IMR-90 (cell line): Measurements from ENCODE around the gene RUNX1. TPM values are rescaled to one million over a fixed set of nuclear protein-coding genes. Genes with fewer than 3 reads are reported as not detected.

Experiments
- ATAC-seq: fragments of 200-7000 bp; cut with Tn5 transposase; 2 replicates; pipeline ENCODE4 v1.9.1; 2020; ENCODE audit warnings: low read depth, mild to moderate bottlenecking, moderate library complexity
- BruUV-seq: library from RNA; stranded (reverse); fragments of 400-500 nt; replicated peaks from 2 replicates; lab custom pipeline; 2021; lab: Mats Ljungman, UMichigan
- CTCF ChIA-PET: fragments of 300-600 bp; formaldehyde crosslinking; extraction: SDS; loops from one replicate; lab custom pipeline; 2021; ENCODE audit warnings: antibody characterized with exemption; lab: Yijun Ruan, JAX
- POLR2A ChIA-PET: fragments of 300-600 bp; sonication (Branson Sonifier 250); formaldehyde crosslinking; loops from one replicate; lab custom pipeline; 2022; ENCODE audit warnings: antibody characterized with exemption; ENCODE audit not compliant: unreplicated experiment; lab: Charles Lee
- DNase-seq: peaks from one replicate; pipeline ENCODE4 v3.0.0; 2013
- H2AFZ ChIP-seq: replicated peaks from 2 replicates; pipeline ENCODE3; 2013; ENCODE audit warnings: low read length, mild to moderate bottlenecking; ENCODE audit not compliant: poor library complexity
- H2AK5ac ChIP-seq: 2 replicates; pipeline ENCODE4 v1.6.1; 2013; ENCODE audit warnings: low read depth, low read length, inconsistent platforms
- H2AK9ac ChIP-seq: replicated peaks from 2 replicates; pipeline ENCODE3; 2013; ENCODE audit warnings: mild to moderate bottlenecking, low read depth, low read length, moderate library complexity; ENCODE audit not compliant: poor library complexity
- H2BK120ac ChIP-seq: 2 replicates; pipeline ENCODE4 v1.6.1; 2013; ENCODE audit warnings: low read depth, low read length, inconsistent platforms
- H2BK15ac ChIP-seq: 3 replicates; pipeline ENCODE4 v1.6.1; 2013; ENCODE audit warnings: low read depth, low read length, inconsistent platforms
- H2BK20ac ChIP-seq: 2 replicates; pipeline ENCODE4 v1.6.1; 2013; ENCODE audit warnings: low read depth, mild to moderate bottlenecking, inconsistent platforms, low read length, moderate library complexity
- H2BK5ac ChIP-seq: 2 replicates; pipeline ENCODE4 v1.6.1; 2013; ENCODE audit warnings: mild to moderate bottlenecking, low read depth, low read length, inconsistent platforms; ENCODE audit not compliant: poor library complexity, severe bottlenecking
- H3K14ac ChIP-seq: replicated peaks from 2 replicates; pipeline ENCODE4 v1.6.1; 2013; ENCODE audit warnings: low read depth, low read length, inconsistent platforms
- H3K18ac ChIP-seq: 2 replicates; pipeline ENCODE4 v1.6.1; 2013; ENCODE audit warnings: low read depth, low read length, control low read depth
- H3K23ac ChIP-seq: 2 replicates; pipeline ENCODE4 v1.6.1; 2013; ENCODE audit warnings: low read depth, low read length, inconsistent platforms
- H3K27ac ChIP-seq: 2 replicates; pipeline ENCODE4 v1.5.1; 2013; ENCODE audit warnings: mild to moderate bottlenecking, control low read depth, low read length; ENCODE audit not compliant: insufficient read depth
- H3K27me3 ChIP-seq: 2 replicates; pipeline ENCODE4 v1.6.1; 2013; ENCODE audit warnings: low read length; ENCODE audit not compliant: control insufficient read depth, insufficient read depth
- H3K36me3 ChIP-seq: 2 replicates; pipeline ENCODE4 v1.6.1; 2013; ENCODE audit warnings: low read length, mixed read lengths; ENCODE audit not compliant: control insufficient read depth, insufficient read depth
- H3K4ac ChIP-seq: 2 replicates; pipeline ENCODE4 v1.6.1; 2013; ENCODE audit warnings: low read depth, low read length, inconsistent platforms
- H3K4me1 ChIP-seq: 2 replicates; pipeline ENCODE4 v1.6.1; 2013; ENCODE audit warnings: low read length, mixed read lengths; ENCODE audit not compliant: control insufficient read depth, insufficient read depth
- H3K4me2 ChIP-seq: 2 replicates; pipeline ENCODE4 v1.6.1; 2013; ENCODE audit warnings: low read depth, mild to moderate bottlenecking, control low read depth, low read length, moderate library complexity
- H3K4me3 ChIP-seq: 2 replicates; pipeline ENCODE4 v1.5.1; 2013; ENCODE audit warnings: low read depth, mild to moderate bottlenecking, control low read depth, low read length, moderate library complexity; ENCODE audit not compliant: insufficient read depth
- H3K56ac ChIP-seq: 2 replicates; pipeline ENCODE4 v1.6.1; 2013; ENCODE audit warnings: low read length, inconsistent platforms; ENCODE audit not compliant: insufficient read depth; ENCODE audit errors: extremely low read depth
- H3K79me1 ChIP-seq, 2 experiments: 2 replicates each; pipeline ENCODE4 v1.6.1; 2013; ENCODE audit warnings: low read length in 2 of 2, inconsistent platforms in 1 of 2, low read depth in 1 of 2
- H3K9ac ChIP-seq: 2 replicates; pipeline ENCODE4 v1.6.1; 2013; ENCODE audit warnings: low read depth, low read length, control low read depth
- H3K9me1 ChIP-seq: 2 replicates; pipeline ENCODE4 v1.6.1; 2013; ENCODE audit warnings: low read length, inconsistent platforms; ENCODE audit not compliant: insufficient read depth
- H3K9me3 ChIP-seq: 2 replicates; pipeline ENCODE4 v1.6.1; 2013; ENCODE audit warnings: low read length; ENCODE audit not compliant: control insufficient read depth, insufficient read depth
- H4K20me1 ChIP-seq: 2 replicates; pipeline ENCODE4 v1.6.1; 2013; ENCODE audit warnings: low read length, inconsistent platforms; ENCODE audit not compliant: insufficient read depth
- H4K5ac ChIP-seq: 2 replicates; pipeline ENCODE4 v1.6.1; 2013; ENCODE audit warnings: mild to moderate bottlenecking, low read depth, low read length, control low read depth
- H4K8ac ChIP-seq, 2 experiments: 2 replicates each; pipeline ENCODE4 v1.6.1; 2013; ENCODE audit warnings: low read depth in 2 of 2, low read length in 2 of 2, control low read depth in 1 of 2, inconsistent platforms in 1 of 2
- H4K91ac ChIP-seq: 2 replicates; pipeline ENCODE4 v1.6.1; 2013; ENCODE audit warnings: low read depth, low read length, inconsistent platforms; ENCODE audit not compliant: insufficient read depth
- CHD1 ChIP-seq: IDR thresholded peaks from 2 replicates; pipeline ENCODE4 v1.6.1; 2012; ENCODE audit warnings: low read depth, low read length, improper control_type of control experiment
- POLR2A ChIP-seq: IDR thresholded peaks from 2 replicates; pipeline ENCODE4 v1.6.1; 2012; ENCODE audit warnings: mild to moderate bottlenecking, low read depth, low read length
- WGBS, 2 experiments: methylation state at CpG; one replicate each; pipeline versions ENCODE4 v1.1.5 to v1.1.7; 2013; ENCODE audit warnings: missing lambda C conversion rate in 2 of 2; ENCODE audit not compliant: insufficient read length in 1 of 2; ENCODE audit errors: extremely low coverage in 2 of 2; 5-methylcytosine and 5-hydroxymethylcytosine counted together
- dilution Hi-C: fragments of 300-500 bp; cut with HindIII; formaldehyde crosslinking; loops from one replicate; pipeline ENCODE4 v1.14.3; 2018; ENCODE audit warnings: low sequenced_read_pairs; ENCODE audit not compliant: unreplicated experiment
- in situ Hi-C: fragments of 300-500 bp; cut with MboI; formaldehyde crosslinking; loops from 3 replicates; pipeline ENCODE4 v1.14.3; 2019; ENCODE audit warnings: low sequenced_read_pairs, inconsistent platforms, mixed read lengths
- intact Hi-C: fragments of 100-400 bp; cut with micrococcal nuclease; formaldehyde crosslinking; loops from 2 replicates; pipeline ENCODE4 v1.10.0; 2022
- polyA plus RNA-seq, 3 experiments: library from polyadenylated mRNA; depleted of rRNA; stranded (reverse); fragments of >200 nt; gene quantifications; 2 replicates each; pipeline ENCODE4 v1.2.3, GENCODE V29; 2012; ENCODE audit warnings: low replicate concordance in 1 of 3
- total RNA-seq: library from RNA; depleted of rRNA; stranded (reverse); fragments of >200 nt; gene quantifications from 2 replicates; pipeline ENCODE4 v1.2.3, GENCODE V29; 2012

Gene RUNX1
- total and polyA plus RNA-seq, 2 of the 4 experiments (the other 2 are of a cell fraction): 34.5 to 56.5 TPM

DNA sequence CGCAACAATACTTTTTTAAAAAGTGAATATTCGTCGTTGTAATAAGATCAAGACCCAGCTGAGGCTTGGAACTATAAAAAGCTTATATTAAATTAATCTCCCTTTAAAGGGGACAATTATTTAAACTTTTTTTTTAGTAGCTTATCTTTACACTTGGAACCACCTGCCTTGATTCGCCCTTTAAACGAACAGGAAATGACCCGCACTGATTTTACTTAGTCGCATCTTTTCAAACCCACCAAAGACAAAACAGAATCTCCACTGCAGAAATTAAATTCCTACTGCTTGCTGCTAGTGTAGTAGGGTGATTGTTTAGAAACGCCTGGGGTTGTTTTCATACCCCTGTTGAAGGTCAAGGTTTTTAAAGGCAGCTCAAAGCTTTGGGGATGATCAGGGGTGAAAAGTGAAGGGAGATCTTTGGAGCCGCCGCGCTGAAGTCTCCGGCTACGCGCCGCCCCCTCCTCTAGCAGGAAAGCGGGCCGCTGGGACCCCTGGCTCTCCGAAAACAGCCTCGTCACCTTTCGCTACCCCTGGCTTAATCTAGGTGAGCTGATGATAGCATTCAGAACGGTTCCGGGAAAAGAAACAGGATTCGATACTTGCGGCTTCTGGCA, 163.4 kb downstream of the RUNX1 start:
- dilution Hi-C loops (no loop called here), in situ Hi-C loops (loop anchor here (5.0 to 10.0 kb wide), 4 partner anchors 322 to 1049 kb away; no protein-coding TSS in a partner anchor), intact Hi-C loops (loop anchor here (5.0 kb wide), 4 partner anchors 83 to 1142 kb away; no protein-coding TSS in a partner anchor)
- peak overlapping the region; percentile 43; the same call in 2 of the 3 replicates for H2BK15ac ChIP-seq
- peak overlapping the region; percentile 100 for H3K27ac ChIP-seq
- peak overlapping the region; percentile 93 for H3K4me2 ChIP-seq
- peaks cover 37% of the 10 kb centered on the region for H4K20me1 ChIP-seq
- H2BK20ac ChIP-seq: peak overlapping the region; percentile 70
- H3K4me1 ChIP-seq: no peaks in the 10 kb centered on the region; the same call in 1 of the 2 replicates
- ChIA-PET CTCF (interaction anchor here (1.0 to 2.0 kb wide), 2 partner anchors 74 to 140 kb away, joined by 4 to 9 read pairs; no protein-coding TSS in a partner anchor), POLR2A (interaction anchor here (0.6 to 0.9 kb wide), 2 partner anchors 140 to 161 kb away, joined by 3 to 4 read pairs; no protein-coding TSS in a partner anchor)
- H3K9me1 ChIP-seq: no peaks in the 10 kb centered on the region
- peak overlapping the region; percentile 97 for H2BK5ac ChIP-seq
- WGBS, 2 experiments: no CpG with 5 or more reads among the region's 24 CpGs
- peak overlapping the region; percentile 99 for H3K4me3 ChIP-seq
- peak overlapping the region; percentile 72 for H2AK5ac ChIP-seq
- no peaks in the 10 kb centered on the region for H3K27me3 ChIP-seq
- H3K18ac ChIP-seq: peak overlapping the region; percentile 95
- TF ChIP-seq POLR2A (peak; percentile 51; the same call in 1 of the 2 replicates), CHD1 (no peak; the same call in 1 of the 2 replicates)
- H3K36me3 ChIP-seq: peaks cover 4% of the 10 kb centered on the region; the same call in 1 of the 2 replicates
- peak overlapping the region; percentile 74 for H4K8ac ChIP-seq
- peak overlapping the region; percentile 89 for H2AK9ac ChIP-seq
- H2BK120ac ChIP-seq: peak overlapping the region; percentile 89
- H2AFZ ChIP-seq: no peak overlapping the region
- H3K9ac ChIP-seq: peak overlapping the region; percentile 100
- no peak for DNase-seq
- H3K56ac ChIP-seq: peak overlapping the region; percentile 99
- TSS peak; percentile 4 for BruUV-seq
- peak overlapping the region; percentile 96 for H3K4ac ChIP-seq
- H3K23ac ChIP-seq: peak overlapping the region; percentile 98
- peak overlapping the region; percentile 90 for H4K91ac ChIP-seq
- peak overlapping the region; percentile 85 for H3K14ac ChIP-seq
- peak overlapping the region; percentile 83 for H4K5ac ChIP-seq
- no peak for ATAC-seq
- H3K79me1 ChIP-seq: peaks cover 0 to 9% of the 10 kb centered on the region in 2 experiments; a peak in 2 of 4 replicates
- no peaks in the 10 kb centered on the region for H3K9me3 ChIP-seq
